HG03280 (cell line): ENCODE data around the gene MBD3L5.
"Not testable (repeated sequence)": the region's sequence is repeated elsewhere in the genome, so short reads cannot be mapped to it uniquely, and the experiment has no call there.

Experiments used
- ATAC-seq: cut with Tn5 transposase; IDR thresholded peaks from one replicate; pipeline ENCODE4 v1.9.1; 2021; ENCODE audit warnings: mild to moderate bottlenecking, moderate library complexity; ENCODE audit not compliant: unreplicated experiment

MBD3L5 gene

GRCh38 chr19:7030278-7030677, at the start of gene MBD3L5:
TSS of gene MBD3L5 (plus strand) at chr19:7030578. CDS start at chr19:7030612, 34 bp downstream.
- not testable (repeated sequence) for ATAC-seq

GRCh38 chr19:6983448-6983847, 46.9 kb upstream of the MBD3L5 start:
- ATAC-seq, result no peak

GRCh38 chr19:6987850-6988249, 42.5 kb upstream of the MBD3L5 start:
- ATAC-seq, result no peak

- no peak for ATAC-seq
Observed at GRCh38 chr19:6988257-6988656, 42.1 kb upstream of the MBD3L5 start.

GRCh38 chr19:6995054-6995453, 35.3 kb upstream of the MBD3L5 start:
- no peak for ATAC-seq

- no peak for ATAC-seq
Observed at GRCh38 chr19:6996810-6997209, 33.6 kb upstream of the MBD3L5 start.

GRCh38 chr19:6997679-6998445, 32.5 kb upstream of the MBD3L5 start:
- no peak for ATAC-seq

- no peak for ATAC-seq
Observed at GRCh38 chr19:6999933-7000332, 30.4 kb upstream of the MBD3L5 start.

- no peak for ATAC-seq
Observed at GRCh38 chr19:7000333-7000732, 30.0 kb upstream of the MBD3L5 start.

- no peak for ATAC-seq
Observed at GRCh38 chr19:7000816-7001215, 29.6 kb upstream of the MBD3L5 start.

- no peak for ATAC-seq
Observed at GRCh38 chr19:7004313-7004931, 26.0 kb upstream of the MBD3L5 start.

GRCh38 chr19:7006135-7006704, 24.2 kb upstream of the MBD3L5 start:
- ATAC-seq, result no peak

- ATAC-seq, result no peak
Observed at GRCh38 chr19:7007859-7008258, 22.5 kb upstream of the MBD3L5 start.

- ATAC-seq, result no peak
Observed at GRCh38 chr19:7010722-7011593, 19.4 kb upstream of the MBD3L5 start.

- ATAC-seq, result no peak
Observed at GRCh38 chr19:7013678-7014077, 16.7 kb upstream of the MBD3L5 start.

GRCh38 chr19:7018828-7019227, 11.6 kb upstream of the MBD3L5 start:
- ATAC-seq, result no peak

- ATAC-seq, result not testable (repeated sequence)
Observed at GRCh38 chr19:7021331-7021730, 9.0 kb upstream of the MBD3L5 start, which contains the start of gene MBD3L2B. TSS of gene MBD3L2B (minus strand) at chr19:7021431. CDS start at chr19:7021397, 34 bp downstream.

GRCh38 chr19:7028790-7029189, 1.6 kb upstream of the MBD3L5 start:
- ATAC-seq, result not testable (repeated sequence)

- not testable (repeated sequence) for ATAC-seq
Observed at GRCh38 chr19:7040079-7040478, 9.7 kb downstream of the MBD3L5 start, which contains the start of gene MBD3L4. TSS of gene MBD3L4 (minus strand) at chr19:7040179. CDS start at chr19:7040144, 35 bp downstream.

- ATAC-seq, result not testable (repeated sequence)
Observed at GRCh38 chr19:7041563-7041962, 11.2 kb downstream of the MBD3L5 start.

GRCh38 chr19:7049021-7049420, 18.6 kb downstream of the MBD3L5 start, which contains the start of gene MBD3L2:
TSS of gene MBD3L2 (plus strand) at chr19:7049321. CDS start at chr19:7049374, 53 bp downstream.
- ATAC-seq, result not testable (repeated sequence)
